ENCODE measurements around the gene PLD4.

DNA sequence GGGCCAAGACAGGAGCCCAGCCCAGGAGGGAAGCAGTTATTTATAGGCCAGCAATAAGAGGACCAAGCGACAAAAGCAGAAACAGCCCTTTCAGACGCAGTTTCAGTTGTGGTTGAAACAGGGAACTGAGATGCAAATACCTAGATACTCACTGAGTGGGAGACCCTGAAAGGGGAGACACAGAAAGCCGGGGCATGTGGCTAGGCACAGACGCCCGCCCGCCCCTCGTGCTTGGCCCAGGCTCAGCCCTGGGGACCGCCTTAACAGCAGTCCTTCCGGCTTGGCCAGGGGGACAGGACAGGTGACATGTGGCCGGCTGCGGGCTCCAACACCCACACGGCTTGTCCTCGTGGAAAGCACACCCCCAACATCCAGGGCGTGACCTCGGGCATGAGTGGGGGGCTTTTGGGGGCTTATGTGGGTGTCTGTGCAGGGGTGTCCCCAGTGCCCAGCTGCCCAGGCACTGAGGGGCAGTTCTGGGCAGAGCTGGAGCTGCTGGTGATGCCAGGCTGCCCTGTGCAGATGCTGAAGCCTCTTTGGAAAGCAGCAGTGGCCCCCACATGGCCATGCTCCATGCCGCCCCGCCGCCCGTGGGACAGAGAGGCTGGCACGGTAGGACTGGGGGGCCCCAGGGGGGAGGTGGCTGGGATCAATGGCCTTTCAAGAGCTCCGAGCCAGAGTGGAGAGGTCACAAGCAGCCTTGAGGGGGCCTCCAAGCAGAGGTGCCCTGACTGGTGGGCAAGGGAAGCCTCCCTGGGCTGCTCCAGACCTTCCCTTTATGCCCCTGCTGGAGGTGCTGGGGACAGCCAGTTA lies 2.1 kb downstream of the PLD4 start:
- TF ChIP-seq, protein P1, sequence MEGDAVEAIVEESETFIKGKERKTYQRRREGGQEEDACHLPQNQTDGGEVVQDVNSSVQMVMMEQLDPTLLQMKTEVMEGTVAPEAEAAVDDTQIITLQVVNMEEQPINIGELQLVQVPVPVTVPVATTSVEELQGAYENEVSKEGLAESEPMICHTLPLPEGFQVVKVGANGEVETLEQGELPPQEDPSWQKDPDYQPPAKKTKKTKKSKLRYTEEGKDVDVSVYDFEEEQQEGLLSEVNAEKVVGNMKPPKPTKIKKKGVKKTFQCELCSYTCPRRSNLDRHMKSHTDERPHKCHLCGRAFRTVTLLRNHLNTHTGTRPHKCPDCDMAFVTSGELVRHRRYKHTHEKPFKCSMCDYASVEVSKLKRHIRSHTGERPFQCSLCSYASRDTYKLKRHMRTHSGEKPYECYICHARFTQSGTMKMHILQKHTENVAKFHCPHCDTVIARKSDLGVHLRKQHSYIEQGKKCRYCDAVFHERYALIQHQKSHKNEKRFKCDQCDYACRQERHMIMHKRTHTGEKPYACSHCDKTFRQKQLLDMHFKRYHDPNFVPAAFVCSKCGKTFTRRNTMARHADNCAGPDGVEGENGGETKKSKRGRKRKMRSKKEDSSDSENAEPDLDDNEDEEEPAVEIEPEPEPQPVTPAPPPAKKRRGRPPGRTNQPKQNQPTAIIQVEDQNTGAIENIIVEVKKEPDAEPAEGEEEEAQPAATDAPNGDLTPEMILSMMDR (conservative IDR thresholded peaks at IDR 0.05), result no peak
- TF ChIP-seq EZH2 (IDR thresholded peaks at IDR 0.05; ENCODE audit: low read depth), result no peak

All from PC-9 (cell line).